ENCODE data around the gene ASS1.

The ASS1 gene

GRCh38 chr9:130443456-130443801 is 1.3 kb upstream of the ASS1 start:
- peaks cover 47% of the 10 kb centered on the region for H3K27me3 ChIP-seq (replicated peaks; ENCODE audit: insufficient read depth, low read length)
- H4K20me1 ChIP-seq (ENCODE audit: insufficient read depth, low read length), result no peaks in the 10 kb centered on the region
- no peaks in the 10 kb centered on the region for H3K36me3 ChIP-seq (replicated peaks; ENCODE audit: insufficient read depth, low read length)
- H3K9me2 ChIP-seq (replicated peaks; ENCODE audit: insufficient read depth, low read length), result no peaks in the 10 kb centered on the region
- no peak overlapping the region for H3K4me3 ChIP-seq (ENCODE audit: low read length)
- H2AFZ ChIP-seq (ENCODE audit: low read length), result no peak overlapping the region
- no peaks in the 10 kb centered on the region; the same call in 1 of the 2 replicates for H3K9me3 ChIP-seq (replicated peaks; ENCODE audit: insufficient read depth, low read length)
- no peak for DNase-seq
- no peak overlapping the region for H3K9ac ChIP-seq (ENCODE audit: low read length)
- H3K27ac ChIP-seq (ENCODE audit: low read length), result no peak overlapping the region
- H3K79me2 ChIP-seq (ENCODE audit: low read length), result no peaks in the 10 kb centered on the region
- H3K4me2 ChIP-seq (ENCODE audit: low read depth, low read length), result no peak overlapping the region
- H3K4me1 ChIP-seq (ENCODE audit: low read length), result peaks cover 18% of the 10 kb centered on the region
- no peaks in the 10 kb centered on the region for H3F3A ChIP-seq (ENCODE audit: insufficient read depth, low read length)
- no peak for TF ChIP-seq EZH2 (optimal IDR thresholded peaks at IDR 0.05; ENCODE audit: low read depth, low read length)
- TF ChIP-seq CTCF (IDR thresholded peaks at IDR 0.05; ENCODE audit: low read length), result no peak
- TF ChIP-seq EZH2phosphoT487 (IDR thresholded peaks at IDR 0.05; ENCODE audit: low read length), result no peak

GRCh38 chr9:130443840-130444492 is 795 bp upstream of the ASS1 start:
- no peak overlapping the region for H2AFZ ChIP-seq (ENCODE audit: low read length)
- H4K20me1 ChIP-seq (ENCODE audit: insufficient read depth, low read length), result no peaks in the 10 kb centered on the region
- H3K36me3 ChIP-seq (replicated peaks; ENCODE audit: insufficient read depth, low read length), result no peaks in the 10 kb centered on the region
- TF ChIP-seq EZH2phosphoT487 (IDR thresholded peaks at IDR 0.05; ENCODE audit: low read length) (no peak), CTCF (IDR thresholded peaks at IDR 0.05; ENCODE audit: low read length) (no peak), EZH2 (optimal IDR thresholded peaks at IDR 0.05; ENCODE audit: low read depth, low read length) (no peak)
- no peak overlapping the region for H3K9ac ChIP-seq (ENCODE audit: low read length)
- peaks cover 42% of the 10 kb centered on the region for H3K27me3 ChIP-seq (replicated peaks; ENCODE audit: insufficient read depth, low read length)
- H3F3A ChIP-seq (ENCODE audit: insufficient read depth, low read length), result no peaks in the 10 kb centered on the region
- no peak for DNase-seq
- H3K4me1 ChIP-seq (ENCODE audit: low read length), result peaks cover 19% of the 10 kb centered on the region
- no peaks in the 10 kb centered on the region for H3K9me2 ChIP-seq (replicated peaks; ENCODE audit: insufficient read depth, low read length)
- no peak overlapping the region for H3K4me2 ChIP-seq (ENCODE audit: low read depth, low read length)
- no peak overlapping the region for H3K4me3 ChIP-seq (ENCODE audit: low read length)
- no peaks in the 10 kb centered on the region for H3K79me2 ChIP-seq (ENCODE audit: low read length)
- no peaks in the 10 kb centered on the region; the same call in 1 of the 2 replicates for H3K9me3 ChIP-seq (replicated peaks; ENCODE audit: insufficient read depth, low read length)
- H3K27ac ChIP-seq (ENCODE audit: low read length), result no peak overlapping the region

GRCh38 chr9:130445268-130445983 is 665 bp downstream of the ASS1 start:
- Histone ChIP-seq H3F3A (ENCODE audit: insufficient read depth, low read length) (no peaks in the 10 kb centered on the region), H3K4me3 (ENCODE audit: low read length) (peak overlapping the region; percentile 42; the same call in 1 of the 2 replicates), H3K9me3 (replicated peaks; ENCODE audit: insufficient read depth, low read length) (no peaks in the 10 kb centered on the region; the same call in 1 of the 2 replicates), H3K27me3 (replicated peaks; ENCODE audit: insufficient read depth, low read length) (peaks cover 30% of the 10 kb centered on the region), H3K27ac (ENCODE audit: low read length) (no peak overlapping the region), H3K4me2 (ENCODE audit: low read depth, low read length) (peak overlapping the region; percentile 61; the same call in 1 of the 2 replicates), H3K4me1 (ENCODE audit: low read length) (peaks cover 19% of the 10 kb centered on the region), H2AFZ (ENCODE audit: low read length) (no peak overlapping the region; the same call in 1 of the 2 replicates), H4K20me1 (ENCODE audit: insufficient read depth, low read length) (no peaks in the 10 kb centered on the region), H3K79me2 (ENCODE audit: low read length) (no peaks in the 10 kb centered on the region), H3K9ac (ENCODE audit: low read length) (no peak overlapping the region), H3K36me3 (replicated peaks; ENCODE audit: insufficient read depth, low read length) (no peaks in the 10 kb centered on the region), H3K9me2 (replicated peaks; ENCODE audit: insufficient read depth, low read length) (no peaks in the 10 kb centered on the region)
- DNase-seq, result no peak
- no peak for TF ChIP-seq EZH2 (optimal IDR thresholded peaks at IDR 0.05; ENCODE audit: low read depth, low read length)
- TF ChIP-seq CTCF (IDR thresholded peaks at IDR 0.05; ENCODE audit: low read length), result no peak
- TF ChIP-seq EZH2phosphoT487 (IDR thresholded peaks at IDR 0.05; ENCODE audit: low read length), result no peak

All from MM.1S (cell line).